HepG2 (cell line): Measurements from ENCODE around the gene OS9. TPM values are rescaled to one million over a fixed set of nuclear protein-coding genes. Genes with fewer than 3 reads are reported as not detected.

Experiments used
- BRCA1 ChIP-seq: sonication (generic); formaldehyde crosslinking; IDR thresholded peaks from 2 replicates; pipeline ENCODE4 v1.4.0; 2020; ENCODE audit warnings: missing genetic modification reagents
- CBFB ChIP-seq: sonication (generic); formaldehyde crosslinking; IDR thresholded peaks from 2 replicates; pipeline ENCODE4 v1.4.0; 2020; ENCODE audit warnings: missing genetic modification reagents
- DNMT1 ChIP-seq: sonication (generic); formaldehyde crosslinking; IDR thresholded peaks from 2 replicates; pipeline ENCODE4 v1.5.1; 2020; ENCODE audit warnings: mild to moderate bottlenecking, missing genetic modification reagents
- DZIP1 ChIP-seq: sonication (generic); formaldehyde crosslinking; IDR thresholded peaks from 2 replicates; pipeline ENCODE4 v1.5.0; 2020; ENCODE audit warnings: mild to moderate bottlenecking, missing genetic modification reagents
- HNRNPH1 ChIP-seq: fragments of 200-400 bp; formaldehyde crosslinking; optimal IDR thresholded peaks from 2 replicates; pipeline ENCODE3; 2017; ENCODE audit warnings: mild to moderate bottlenecking, low read depth, low read length
- HOXA5 ChIP-seq: sonication (generic); formaldehyde crosslinking; IDR thresholded peaks from 2 replicates; pipeline ENCODE4 v1.4.0; 2020; ENCODE audit warnings: missing genetic modification reagents
- POLR2AphosphoS2 ChIP-seq: IDR thresholded peaks from 2 replicates; pipeline ENCODE4 v1.6.1; 2011; ENCODE audit warnings: low read depth, low read length, improper control_type of control experiment
- SALL1 ChIP-seq: sonication (generic); formaldehyde crosslinking; IDR thresholded peaks from 2 replicates; pipeline ENCODE4 v1.8.0; 2022; ENCODE audit warnings: mild to moderate bottlenecking, missing genetic modification reagents
- SRSF1 ChIP-seq: fragments of 200-400 bp; formaldehyde crosslinking; optimal IDR thresholded peaks from 2 replicates; pipeline ENCODE3; 2017; ENCODE audit warnings: mild to moderate bottlenecking, low read depth, low read length, moderate library complexity
- SRSF9 ChIP-seq: fragments of 200-400 bp; formaldehyde crosslinking; IDR thresholded peaks from 2 replicates; pipeline ENCODE4 v1.6.1; 2018; ENCODE audit warnings: borderline replicate concordance, mild to moderate bottlenecking, low read depth, low read length; ENCODE audit not compliant: insufficient read depth, poor library complexity, severe bottlenecking
- THAP7 ChIP-seq: sonication (generic); formaldehyde crosslinking; IDR thresholded peaks from 2 replicates; pipeline ENCODE4 v1.8.1; 2023; ENCODE audit warnings: mild to moderate bottlenecking, missing genetic modification reagents
- ZHX2 ChIP-seq, 2 experiments: sonication (generic) in 1 of 2; formaldehyde crosslinking in 1 of 2; IDR thresholded peaks; 2 replicates each; pipeline versions ENCODE4 v1.6.1 to v1.9.0; 2014 to 2022; ENCODE audit warnings: antibody characterized with exemption in 1 of 2, borderline replicate concordance in 1 of 2, inconsistent platforms in 1 of 2, low read depth in 1 of 2, missing genetic modification reagents in 1 of 2
- ZNF441 ChIP-seq: sonication (generic); formaldehyde crosslinking; IDR thresholded peaks from 2 replicates; pipeline ENCODE4 v1.7.0; 2021; ENCODE audit warnings: missing genetic modification reagents, borderline replicate concordance
- ZNF616 ChIP-seq: sonication (generic); formaldehyde crosslinking; IDR thresholded peaks from 2 replicates; pipeline ENCODE4 v1.5.0; 2020; ENCODE audit warnings: low read depth, mild to moderate bottlenecking, missing genetic modification reagents
- ZSCAN25 ChIP-seq: sonication (generic); formaldehyde crosslinking; IDR thresholded peaks from 2 replicates; pipeline ENCODE4 v1.8.0; 2022; ENCODE audit warnings: mild to moderate bottlenecking, missing genetic modification reagents
- ZXDC ChIP-seq: sonication (generic); formaldehyde crosslinking; IDR thresholded peaks from 2 replicates; pipeline ENCODE4 v1.5.0; 2020; ENCODE audit warnings: mild to moderate bottlenecking, missing genetic modification reagents
- polyA plus RNA-seq, 8 experiments: library from polyadenylated mRNA; depleted of rRNA in 3 of 8; stranded (reverse) in 7 of 8; unstranded in 1 of 8; fragments of >200 nt; fragmentation: Illumina TruSeq in 4 of 8; extraction: Trizol in 4 of 8; gene quantifications; 2 replicates each; pipeline versions ENCODE4 v1.2.1 to v1.2.3, GENCODE V29; 2011 to 2016; ENCODE audit warnings: low read depth in 4 of 8, missing spikeins in 1 of 8, mixed read lengths in 1 of 8; ENCODE audit not compliant: insufficient read depth in 1 of 8
- total RNA-seq, 5 experiments: library from RNA; depleted of rRNA; stranded (reverse); fragments of >200 nt; fragmentation: Illumina TruSeq; extraction: Trizol; gene quantifications; 2 replicates each; pipeline ENCODE4 v1.2.3, GENCODE V29; 2016; ENCODE audit warnings: low read depth in 1 of 5

The OS9 gene
- total and polyA plus RNA-seq, 2 of the 13 experiments (the other 11 are each of a cell fraction or from before 2014, with no cell fraction given), result 156 to 206 TPM

GRCh38 chr12:57693659-57694458 is at the start of gene OS9 (continued):
- TF ChIP-seq ZXDC (CRISPR knock-in tag) (no peak), CBFB (CRISPR knock-in tag) (no peak), ZSCAN25 (peak; percentile 56), POLR2AphosphoS2 (no peak), SRSF9 (no peak), DZIP1 (CRISPR knock-in tag) (0 out of 2 replicates have a peak, but pooled peaks have one; percentile 34), DNMT1 (CRISPR knock-in tag) (no peak), ZNF616 (CRISPR knock-in tag) (no peak), ZHX2 (IDR thresholded peaks at IDR 0.05; ENCODE audit: low read depth) (peak; percentile 63; the same call in 1 of the 2 replicates), ZHX2 (CRISPR knock-in tag; IDR thresholded peaks at IDR 0.05; ENCODE audit: borderline replicate concordance) (no peak), BRCA1 (CRISPR knock-in tag) (no peak), SALL1 (CRISPR knock-in tag) (peak; percentile 73), ZNF441 (no peak), HOXA5 (CRISPR knock-in tag) (0 out of 2 replicates have a peak, but pooled peaks have one; percentile 0), SRSF1 (no peak), THAP7 (CRISPR knock-in tag) (no peak), HNRNPH1 (no peak)
